ENCODE measurements around the gene SHISA4. TPM values are rescaled to one million over a fixed set of nuclear protein-coding genes. Genes with fewer than 3 reads are reported as not detected.
"Not testable (repeated sequence)": the region's sequence is repeated elsewhere in the genome, so short reads cannot be mapped to it uniquely, and the experiment has no call there.

The SHISA4 gene
- total RNA-seq, 1 donor from 2014 or later: 196 TPM

DNA sequence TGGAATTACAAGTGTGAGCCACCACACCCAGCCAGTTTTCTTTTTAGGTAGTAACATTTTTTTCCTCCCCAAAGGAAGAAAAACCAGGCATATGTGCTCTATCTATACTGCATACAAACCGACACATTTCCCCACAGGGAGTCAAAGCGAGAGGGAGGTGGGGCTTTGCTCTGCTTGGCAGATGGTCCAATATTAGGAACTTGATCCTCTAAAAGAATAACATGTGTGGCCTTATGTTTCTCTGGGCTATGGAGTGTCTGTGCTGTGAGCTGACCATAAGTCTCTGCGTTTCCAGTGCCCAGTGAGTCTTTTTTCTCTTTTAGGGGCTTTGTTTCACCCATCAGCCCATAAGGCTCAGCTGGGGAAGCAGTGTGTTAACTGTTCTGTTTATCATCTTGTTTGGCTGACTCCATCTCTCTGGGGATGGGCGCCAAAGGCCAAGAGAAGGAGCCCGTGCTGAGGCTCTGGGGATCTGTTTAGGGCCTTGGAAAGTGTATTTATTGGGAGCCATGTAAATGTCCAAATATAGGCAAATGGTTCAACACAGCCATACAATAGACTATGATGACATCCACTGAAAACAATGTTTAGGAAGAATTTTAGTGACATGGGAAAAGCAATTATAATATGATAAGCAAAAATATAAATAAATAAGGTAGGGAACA is 37.4 kb downstream of the SHISA4 start:
- DNase-seq (ENCODE audit: low read depth): no peak

DNA sequence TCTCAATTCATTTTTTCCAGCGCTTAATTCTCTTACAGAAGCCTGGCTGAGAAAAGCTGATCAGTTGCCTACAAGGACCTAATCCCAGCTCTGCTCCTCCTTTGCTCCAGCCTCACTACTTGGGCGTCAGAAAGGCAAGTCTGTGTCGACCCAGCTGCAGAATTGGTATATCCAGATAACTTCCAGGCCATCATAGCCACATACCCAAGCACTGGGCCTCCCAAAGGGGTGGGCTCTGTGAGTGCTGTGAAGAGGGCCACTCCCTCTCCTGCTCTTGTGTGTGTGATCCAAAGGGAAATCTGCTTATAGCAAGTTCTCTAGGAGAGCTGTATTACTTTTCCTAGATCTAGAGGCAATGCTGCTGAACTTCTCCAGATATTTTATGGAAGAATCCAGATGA is 39.6 kb downstream of the SHISA4 start:
- DNase-seq (ENCODE audit: low read depth): no peak

DNA sequence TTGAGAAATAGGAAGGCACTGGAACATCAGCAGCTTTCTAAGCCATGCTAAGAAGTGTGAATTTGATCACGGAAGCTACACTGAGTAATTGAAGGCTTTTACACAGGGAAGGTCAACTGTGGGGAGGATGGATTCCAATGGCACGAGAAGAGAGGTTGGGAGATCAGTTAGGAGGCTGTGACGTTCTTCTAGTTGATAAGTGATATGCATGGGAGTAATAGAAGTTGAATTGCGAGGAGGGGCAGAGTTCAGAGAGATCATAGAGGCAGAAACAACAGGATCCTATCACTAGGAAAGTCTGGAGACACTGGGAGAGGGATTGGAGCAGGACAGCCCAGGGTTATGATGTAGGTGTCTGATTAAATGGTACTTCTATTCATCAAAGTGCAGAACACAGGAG is 41.4 kb downstream of the SHISA4 start:
- no peak for DNase-seq (ENCODE audit: low read depth)

DNA sequence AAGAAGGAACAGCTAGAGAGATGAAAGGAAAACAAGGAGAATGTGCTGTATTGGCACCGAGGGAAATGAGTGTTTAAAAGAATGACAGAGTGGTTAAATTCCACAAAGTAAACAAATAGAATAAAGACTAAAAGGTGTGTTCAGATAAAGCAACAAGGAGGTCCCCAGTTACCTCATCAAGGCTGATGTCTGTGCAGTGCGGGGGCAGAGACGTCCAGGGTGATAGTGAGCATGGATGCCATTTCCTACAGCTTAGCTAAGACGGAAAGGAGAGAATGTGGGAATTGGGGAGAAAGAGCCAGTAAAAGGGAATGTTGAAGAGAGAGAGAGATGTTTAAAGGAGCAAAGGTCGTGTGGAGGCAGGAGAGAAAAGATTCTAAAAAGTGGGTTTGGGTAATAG is 42.1 kb downstream of the SHISA4 start:
- DNase-seq (ENCODE audit: low read depth): no peak

DNA sequence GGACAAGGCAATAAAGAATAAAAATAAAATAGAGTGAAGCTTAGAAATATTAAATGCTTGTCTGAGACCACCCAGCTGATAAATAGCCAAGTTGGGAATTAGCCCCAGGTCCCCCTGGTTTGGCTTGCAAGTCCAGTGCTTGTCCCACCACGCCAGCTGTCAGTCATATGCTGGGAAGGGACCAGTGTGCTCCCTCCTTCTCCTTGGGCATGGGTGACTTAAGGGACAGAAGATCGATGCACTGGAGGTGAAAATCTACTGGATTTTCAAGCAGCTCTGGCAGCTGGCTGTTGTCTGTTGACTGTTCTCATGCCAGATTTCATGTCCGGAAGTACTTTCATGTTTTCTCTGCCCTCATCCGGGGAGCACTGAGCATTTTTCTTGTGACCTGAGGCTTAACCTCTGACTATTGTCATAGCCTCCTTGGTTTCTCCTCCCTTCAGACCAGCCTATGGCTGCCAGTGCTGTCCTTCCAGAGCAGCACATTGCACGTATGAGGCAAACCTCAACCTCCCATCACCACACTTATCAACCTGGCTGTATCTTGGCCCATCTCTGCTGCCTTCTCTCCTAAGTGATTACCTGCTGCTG is 45.2 kb downstream of the SHISA4 start:
- peak; percentile 43 for DNase-seq (ENCODE audit: low read depth)

DNA sequence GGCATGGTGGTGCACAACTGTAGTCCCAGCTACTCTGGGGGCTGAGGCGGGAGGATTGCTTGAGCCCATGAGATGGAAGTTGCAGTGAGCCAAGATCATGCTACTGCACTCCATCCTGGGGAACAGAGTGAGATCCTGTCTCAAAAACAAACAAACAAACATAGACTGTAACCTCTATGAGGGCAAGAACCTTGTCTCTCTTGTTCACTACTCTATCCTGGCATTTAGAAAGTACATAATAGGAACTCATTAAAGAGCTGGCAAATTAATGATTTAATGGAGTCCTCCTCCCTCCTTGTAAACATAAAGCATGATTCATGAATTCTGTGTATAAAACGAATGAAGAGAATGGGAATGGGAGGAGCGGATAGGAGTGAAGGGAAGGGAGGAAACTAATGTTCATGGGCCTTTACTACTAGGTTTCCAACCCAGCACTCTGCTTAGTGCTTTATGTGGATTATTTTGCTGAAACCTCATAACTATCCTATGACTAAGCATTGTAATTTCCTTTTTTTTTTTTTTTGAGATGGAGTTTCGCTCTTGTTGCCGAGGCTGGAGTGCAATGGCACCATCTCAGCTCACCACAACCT is 49.0 kb downstream of the SHISA4 start:
- peak; percentile 27 for DNase-seq (ENCODE audit: low read depth)

DNA sequence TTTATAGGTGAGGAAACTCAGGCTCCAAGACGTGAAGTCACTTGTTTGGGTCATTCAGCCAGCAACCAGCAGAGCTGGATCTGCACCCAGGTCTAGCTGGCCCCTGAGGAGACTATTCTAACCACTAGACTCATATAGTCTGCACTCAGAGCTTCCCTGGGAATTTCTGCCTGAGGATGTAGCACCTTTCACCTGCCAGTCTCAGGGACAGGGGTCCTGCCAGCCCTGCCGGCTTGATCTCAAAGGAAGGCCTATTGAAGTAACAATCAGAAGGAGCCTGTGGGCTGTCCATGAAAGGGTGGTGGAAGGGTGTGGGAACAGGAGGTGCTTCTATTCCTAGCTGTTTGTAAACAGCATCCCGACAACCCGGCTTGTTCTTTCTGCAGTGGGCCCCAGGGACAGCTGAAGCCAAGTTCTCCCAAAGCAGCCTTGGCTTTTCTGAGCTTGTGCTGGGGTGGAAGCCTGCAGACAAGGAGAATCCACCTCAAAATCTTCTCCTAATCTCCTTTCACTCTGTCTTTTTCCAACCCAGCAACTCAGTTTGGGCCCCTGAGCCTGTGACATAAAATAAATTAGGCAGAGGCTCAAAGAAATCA is 49.8 kb downstream of the SHISA4 start:
- DNase-seq (ENCODE audit: low read depth): peak; percentile 51

DNA sequence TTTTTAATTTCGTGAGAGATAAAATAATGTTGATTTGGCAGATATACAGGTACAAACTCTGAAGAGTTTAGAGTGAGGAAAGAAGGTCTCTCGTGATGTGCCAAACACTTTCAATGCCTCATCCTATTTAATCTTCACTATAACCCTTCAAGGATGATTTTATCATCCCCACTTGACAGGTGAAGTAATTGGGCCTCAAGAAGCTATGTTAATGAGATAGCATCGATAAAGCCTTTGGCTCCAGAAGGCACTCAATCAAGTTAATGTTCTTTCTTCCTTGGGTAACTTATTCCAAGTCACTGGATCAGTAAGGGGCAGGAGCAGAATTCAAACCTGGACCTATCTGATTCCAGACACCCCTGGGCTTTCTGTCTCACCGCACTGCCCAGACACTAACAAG is 50.5 kb downstream of the SHISA4 start:
- DNase-seq (ENCODE audit: low read depth): no peak

DNA sequence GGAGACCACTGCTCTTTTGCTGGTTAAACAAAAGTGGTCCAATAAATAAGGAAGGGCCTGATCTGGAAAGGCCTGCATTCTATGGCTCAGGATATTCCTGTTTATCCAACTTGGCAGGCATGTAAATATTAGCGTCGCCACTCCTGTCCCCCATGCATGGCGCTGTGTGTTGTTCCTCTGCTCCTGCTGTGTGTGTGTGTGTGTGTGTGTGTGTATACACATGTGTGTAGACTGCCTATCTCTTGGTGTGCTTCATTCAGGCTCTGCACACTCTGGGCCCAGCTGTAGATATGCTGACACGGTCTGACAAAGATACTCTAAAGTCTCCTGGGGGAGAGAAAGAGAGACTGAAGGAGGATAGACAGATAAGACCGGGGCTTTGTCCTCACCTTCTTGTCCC is 50.9 kb downstream of the SHISA4 start:
- no peak for DNase-seq (ENCODE audit: low read depth)

DNA sequence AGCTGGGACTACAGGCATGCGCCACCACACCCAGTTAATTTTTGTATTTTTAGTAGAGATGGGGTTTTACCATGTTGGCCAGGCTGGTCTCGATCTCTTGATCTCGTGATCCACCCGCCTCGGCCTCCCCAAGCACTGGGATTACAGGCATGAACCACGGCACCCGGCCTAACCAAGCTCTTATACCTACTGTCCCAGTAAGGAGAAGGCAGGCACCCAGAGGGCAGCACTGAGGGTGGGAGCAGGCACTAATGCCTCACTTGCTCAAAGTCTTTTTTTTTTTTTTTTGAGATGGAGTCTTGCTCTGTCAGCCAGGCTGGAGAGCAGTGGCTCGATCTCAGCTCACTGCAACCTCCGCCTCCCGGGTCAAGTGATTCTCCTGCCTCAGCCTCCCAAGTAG is 51.6 kb downstream of the SHISA4 start:
- not testable (repeated sequence) for DNase-seq (ENCODE audit: low read depth)

DNA sequence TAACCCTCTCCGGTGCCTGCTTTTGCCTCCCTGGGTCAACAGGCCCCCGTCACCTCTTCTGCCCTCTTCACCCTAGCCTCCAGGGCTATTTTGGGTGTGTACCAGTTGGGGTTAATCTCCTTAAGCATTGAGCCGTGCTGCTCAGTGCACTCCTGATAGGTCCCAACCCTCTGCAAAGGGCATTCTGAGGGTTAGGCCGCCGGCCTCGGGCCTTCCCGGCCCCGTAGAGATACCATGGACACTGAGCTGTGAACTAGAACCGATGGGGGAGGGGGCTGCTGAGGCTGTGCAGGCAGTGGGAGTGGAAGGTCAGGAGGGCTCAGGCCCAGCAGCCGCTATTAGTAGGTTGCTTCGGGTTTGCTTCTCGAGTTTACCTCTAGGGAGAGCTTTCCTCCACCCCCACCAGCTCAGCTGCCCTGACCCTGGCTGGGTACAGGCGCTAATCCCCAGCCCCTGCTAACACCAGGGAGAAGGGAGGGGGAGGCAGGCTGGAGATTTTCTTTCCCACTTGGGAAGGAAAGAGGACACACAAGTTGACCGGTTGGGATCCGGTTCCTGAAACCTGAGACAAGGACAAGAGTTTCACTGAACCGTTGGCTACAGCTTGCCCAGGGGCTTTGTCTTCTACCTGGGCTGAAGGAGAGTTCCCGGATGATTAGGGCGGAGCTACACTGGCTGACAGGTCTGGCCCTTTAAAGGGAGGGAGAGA is 52.9 kb downstream of the SHISA4 start:
- no peak for DNase-seq (ENCODE audit: low read depth)

DNA sequence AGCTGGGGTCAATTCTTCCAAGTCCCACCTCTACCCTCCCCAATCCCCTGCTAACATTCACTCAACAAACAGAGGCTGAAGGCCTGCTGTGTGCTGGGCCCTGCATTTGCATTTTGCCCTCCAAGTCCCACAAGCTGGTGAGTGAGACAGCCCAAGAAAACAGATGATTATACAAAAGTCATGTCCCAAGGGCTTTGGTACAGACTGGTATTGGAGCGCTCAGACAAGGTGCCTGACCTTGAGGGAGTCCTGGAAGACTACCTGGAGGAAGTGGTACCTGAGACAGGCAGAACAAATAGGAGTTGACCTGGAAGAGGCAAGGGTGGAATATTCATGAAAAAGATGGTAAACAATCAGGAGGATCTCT is 53.4 kb downstream of the SHISA4 start:
- no peak for DNase-seq (ENCODE audit: low read depth)

Small RNAs within 50 kb of the gene (microRNA-seq; reads per million reads assigned to microRNA genes)
- not detected for gene MIR6739

Other genes starting within 250 kb of the SHISA4 start
- 25.3 and 25.5 TPM in 2 replicates for gene IPO9, start 59.7 kb upstream of the SHISA4 start, total RNA-seq
- gene LMOD1, start 57.6 kb downstream of the SHISA4 start, total RNA-seq: 3.2 and 6.0 TPM in 2 replicates
- gene TIMM17A, start 66.6 kb downstream of the SHISA4 start, total RNA-seq: 38.9 and 59.4 TPM in 2 replicates
- gene RNPEP, start 93.8 kb downstream of the SHISA4 start, total RNA-seq: 28.1 and 33.1 TPM in 2 replicates
- 0.68 TPM in 1 of 2 replicates, not detected in the other for gene ELF3, start 121.7 kb downstream of the SHISA4 start, total RNA-seq
- gene GPR37L1, start 234.0 kb downstream of the SHISA4 start, total RNA-seq: not detected in 2 replicates

Measured in myocyte (in vitro differentiated cells).